Gastroesophageal sphincter (tissue), 3 donors: ENCODE data around the gene PTPRE.

Experiments
- POLR2A ChIP-seq, 2 donors: fragments of 450-650 bp; IDR thresholded peaks; one replicate each; pipeline ENCODE4 v1.6.1; 2017; ENCODE audit warnings: antibody characterized with exemption in 2 of 2, mild to moderate bottlenecking in 2 of 2, moderate library complexity in 1 of 2
- TF ChIP-seq, protein P1 (sequence below), 4 experiments: fragments of 200-600 bp in 2 of 4; fragments of 450-650 bp in 2 of 4; sonication (generic) in 1 of 4; IDR thresholded peaks; one replicate each; pipeline ENCODE4 v1.5.1; 2017 to 2019; ENCODE audit warnings: antibody characterized with exemption in 4 of 4, mild to moderate bottlenecking in 2 of 4, moderate library complexity in 2 of 4

- TF ChIP-seq POLR2A (IDR thresholded peaks at IDR 0.05), result no peak
- TF ChIP-seq, protein P1, sequence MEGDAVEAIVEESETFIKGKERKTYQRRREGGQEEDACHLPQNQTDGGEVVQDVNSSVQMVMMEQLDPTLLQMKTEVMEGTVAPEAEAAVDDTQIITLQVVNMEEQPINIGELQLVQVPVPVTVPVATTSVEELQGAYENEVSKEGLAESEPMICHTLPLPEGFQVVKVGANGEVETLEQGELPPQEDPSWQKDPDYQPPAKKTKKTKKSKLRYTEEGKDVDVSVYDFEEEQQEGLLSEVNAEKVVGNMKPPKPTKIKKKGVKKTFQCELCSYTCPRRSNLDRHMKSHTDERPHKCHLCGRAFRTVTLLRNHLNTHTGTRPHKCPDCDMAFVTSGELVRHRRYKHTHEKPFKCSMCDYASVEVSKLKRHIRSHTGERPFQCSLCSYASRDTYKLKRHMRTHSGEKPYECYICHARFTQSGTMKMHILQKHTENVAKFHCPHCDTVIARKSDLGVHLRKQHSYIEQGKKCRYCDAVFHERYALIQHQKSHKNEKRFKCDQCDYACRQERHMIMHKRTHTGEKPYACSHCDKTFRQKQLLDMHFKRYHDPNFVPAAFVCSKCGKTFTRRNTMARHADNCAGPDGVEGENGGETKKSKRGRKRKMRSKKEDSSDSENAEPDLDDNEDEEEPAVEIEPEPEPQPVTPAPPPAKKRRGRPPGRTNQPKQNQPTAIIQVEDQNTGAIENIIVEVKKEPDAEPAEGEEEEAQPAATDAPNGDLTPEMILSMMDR (IDR thresholded peaks at IDR 0.05), result no peak
Measured at GRCh38 chr10:127872871-127873600, 33.9 kb upstream of the PTPRE start.
